Smooth muscle cell (in vitro differentiated cells): ENCODE results near the gene POLE. TPM values are rescaled to one million over a fixed set of nuclear protein-coding genes. Genes with fewer than 3 reads are reported as not detected.

Experiments used
- DNase-seq: peaks from one replicate; lab custom pipeline; 2025; ENCODE audit not compliant: unreplicated experiment; lab: John Stamatoyannopoulos, UW
- H2AFZ ChIP-seq: fragments of 200-600 bp; sonication (generic); 2 replicates; pipeline ENCODE4 v1.6.0; 2016; ENCODE audit warnings: antibody characterized with exemption, low read depth, mild to moderate bottlenecking
- H3F3A ChIP-seq: fragments of 200-600 bp; sonication (generic); 2 replicates; pipeline ENCODE4 v1.6.0; 2017; ENCODE audit warnings: antibody characterized with exemption, low read depth
- H3K27ac ChIP-seq: fragments of 200-600 bp; sonication (generic); 2 replicates; pipeline ENCODE4 v1.5.1; 2016; ENCODE audit warnings: low read depth, mild to moderate bottlenecking
- H3K27me3 ChIP-seq: fragments of 200-600 bp; sonication (generic); 2 replicates; pipeline ENCODE4 v1.6.1; 2016; ENCODE audit warnings: low read depth, mild to moderate bottlenecking
- H3K36me3 ChIP-seq: fragments of 200-600 bp; sonication (generic); 2 replicates; pipeline ENCODE4 v1.5.1; 2016; ENCODE audit warnings: low read depth
- H3K4me1 ChIP-seq: fragments of 200-600 bp; sonication (generic); 2 replicates; pipeline ENCODE4 v1.5.1; 2016; ENCODE audit warnings: low read depth
- H3K4me2 ChIP-seq: fragments of 200-600 bp; sonication (generic); 2 replicates; pipeline ENCODE4 v1.6.0; 2016; ENCODE audit warnings: mild to moderate bottlenecking
- H3K4me3 ChIP-seq: fragments of 200-600 bp; sonication (generic); 2 replicates; pipeline ENCODE4 v1.5.1; 2016; ENCODE audit warnings: mild to moderate bottlenecking
- H3K79me2 ChIP-seq: fragments of 200-600 bp; sonication (generic); 2 replicates; pipeline ENCODE4 v1.6.0; 2016; ENCODE audit warnings: low read depth, mild to moderate bottlenecking
- H3K9ac ChIP-seq: fragments of 200-600 bp; sonication (generic); 2 replicates; pipeline ENCODE4 v1.6.0; 2016; ENCODE audit warnings: low read depth
- H3K9me3 ChIP-seq: fragments of 200-600 bp; sonication (generic); replicated peaks from 2 replicates; pipeline ENCODE4 v1.5.1; 2016; ENCODE audit warnings: low read depth
- H4K20me1 ChIP-seq: fragments of 200-600 bp; sonication (generic); 2 replicates; pipeline ENCODE4 v1.6.0; 2016; ENCODE audit warnings: low read depth
- WGBS: methylation state at CpG from one replicate; pipeline ENCODE4 v1.1.7; 2016; ENCODE audit warnings: low lambda C conversion rate; 5-methylcytosine and 5-hydroxymethylcytosine counted together
- polyA plus RNA-seq: library from polyadenylated mRNA; unstranded; fragments of >200 nt; fragmentation: Nextera tagmentation; extraction: Ambion mirVana; gene quantifications from 2 replicates; pipeline ENCODE4 v1.2.1, GENCODE V29; 2016
- total RNA-seq: library from RNA; depleted of rRNA; stranded (reverse); fragments of >200 nt; gene quantifications from 2 replicates; pipeline ENCODE4 v1.2.3, GENCODE V29; 2014
- TF ChIP-seq, protein P1 (sequence below): fragments of 200-600 bp; sonication (generic); IDR thresholded peaks from 2 replicates; pipeline ENCODE4 v1.5.1; 2017; ENCODE audit warnings: borderline replicate concordance, mild to moderate bottlenecking, antibody characterized with exemption; ENCODE audit not compliant: insufficient read depth, poor library complexity, severe bottlenecking

The POLE gene
- total and polyA plus RNA-seq, 2 experiments from 2014 or later, result 8.5 to 11.5 TPM

DNA sequence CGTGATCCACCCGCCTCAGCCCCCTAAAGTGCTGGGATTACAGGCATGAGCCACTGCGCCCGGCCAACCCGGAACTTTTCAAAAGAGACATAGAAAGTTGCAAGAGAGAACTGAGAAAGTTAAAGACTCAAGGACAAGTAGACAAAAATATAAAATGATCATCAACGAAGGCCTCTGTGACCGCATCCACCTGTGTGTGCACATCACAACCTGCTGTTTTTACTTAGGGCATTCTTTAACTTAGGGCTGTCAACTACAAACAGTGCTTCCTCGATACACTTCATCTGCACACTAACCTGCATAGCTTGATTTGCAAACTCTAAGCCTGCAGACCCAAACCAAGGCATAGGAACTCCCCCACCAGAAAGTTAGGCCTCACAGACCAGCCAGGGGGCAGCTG, 53.7 kb downstream of the POLE start:
- Histone ChIP-seq H3K4me2 (no peak overlapping the region), H3K79me2 (no peaks in the 10 kb centered on the region), H3K27me3 (no peaks in the 10 kb centered on the region), H3K9me3 (no peaks in the 10 kb centered on the region), H3K9ac (no peak overlapping the region), H3K36me3 (peaks cover 3% of the 10 kb centered on the region), H3K4me1 (no peaks in the 10 kb centered on the region), H3K4me3 (no peak overlapping the region), H2AFZ (no peak overlapping the region), H3F3A (no peaks in the 10 kb centered on the region), H3K27ac (no peak overlapping the region), H4K20me1 (no peaks in the 10 kb centered on the region)
- over 99% methylated on average over 8 of the region's 8 CpGs for WGBS
- TF ChIP-seq, protein P1, sequence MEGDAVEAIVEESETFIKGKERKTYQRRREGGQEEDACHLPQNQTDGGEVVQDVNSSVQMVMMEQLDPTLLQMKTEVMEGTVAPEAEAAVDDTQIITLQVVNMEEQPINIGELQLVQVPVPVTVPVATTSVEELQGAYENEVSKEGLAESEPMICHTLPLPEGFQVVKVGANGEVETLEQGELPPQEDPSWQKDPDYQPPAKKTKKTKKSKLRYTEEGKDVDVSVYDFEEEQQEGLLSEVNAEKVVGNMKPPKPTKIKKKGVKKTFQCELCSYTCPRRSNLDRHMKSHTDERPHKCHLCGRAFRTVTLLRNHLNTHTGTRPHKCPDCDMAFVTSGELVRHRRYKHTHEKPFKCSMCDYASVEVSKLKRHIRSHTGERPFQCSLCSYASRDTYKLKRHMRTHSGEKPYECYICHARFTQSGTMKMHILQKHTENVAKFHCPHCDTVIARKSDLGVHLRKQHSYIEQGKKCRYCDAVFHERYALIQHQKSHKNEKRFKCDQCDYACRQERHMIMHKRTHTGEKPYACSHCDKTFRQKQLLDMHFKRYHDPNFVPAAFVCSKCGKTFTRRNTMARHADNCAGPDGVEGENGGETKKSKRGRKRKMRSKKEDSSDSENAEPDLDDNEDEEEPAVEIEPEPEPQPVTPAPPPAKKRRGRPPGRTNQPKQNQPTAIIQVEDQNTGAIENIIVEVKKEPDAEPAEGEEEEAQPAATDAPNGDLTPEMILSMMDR, result no peak
- DNase-seq, result no peak

DNA sequence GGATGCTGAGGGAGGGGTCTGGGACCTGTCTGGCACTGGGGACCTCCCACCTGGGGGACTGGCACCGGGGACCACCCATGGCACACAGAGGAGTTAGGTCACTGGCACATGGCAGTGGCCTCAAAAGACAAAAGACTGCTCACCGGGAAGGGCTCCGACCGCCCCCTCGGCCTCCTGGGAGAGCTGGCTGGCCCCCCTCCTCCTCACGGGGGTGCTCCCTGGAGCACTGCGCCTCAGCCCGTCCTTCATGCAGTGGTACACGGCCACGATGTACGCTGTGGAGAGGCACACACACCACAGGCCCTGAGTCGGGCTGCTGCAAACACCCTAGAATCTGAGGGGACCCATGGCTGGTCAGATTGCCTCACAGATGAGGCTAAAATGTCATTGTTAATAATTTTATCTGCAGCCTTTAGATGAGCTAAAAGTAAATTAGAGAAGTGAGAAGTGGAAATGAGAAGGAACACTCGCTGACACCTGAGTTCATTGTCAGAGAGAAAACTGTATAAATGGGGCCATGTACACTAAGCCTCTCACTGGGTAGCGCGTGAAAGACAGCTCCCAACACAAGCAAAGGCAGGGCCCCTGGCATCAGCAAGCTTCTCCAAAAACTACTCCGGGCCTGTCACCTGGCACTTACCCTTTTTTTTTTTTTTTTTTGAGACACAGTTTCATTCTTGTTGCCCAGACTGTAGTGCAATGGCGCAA, 54.5 kb downstream of the POLE start:
- Histone ChIP-seq H3K27me3 (no peaks in the 10 kb centered on the region), H4K20me1 (no peaks in the 10 kb centered on the region), H3K9ac (no peak overlapping the region), H3K4me3 (no peak overlapping the region), H2AFZ (no peak overlapping the region), H3K4me1 (no peaks in the 10 kb centered on the region), H3K79me2 (no peaks in the 10 kb centered on the region), H3K27ac (no peak overlapping the region), H3K9me3 (no peaks in the 10 kb centered on the region), H3K4me2 (no peak overlapping the region), H3K36me3 (peaks cover 3% of the 10 kb centered on the region), H3F3A (no peaks in the 10 kb centered on the region)
- TF ChIP-seq, protein P1, result no peak
- no peak for DNase-seq
- WGBS, result 93% methylated on average over 17 of the region's 17 CpGs

DNA sequence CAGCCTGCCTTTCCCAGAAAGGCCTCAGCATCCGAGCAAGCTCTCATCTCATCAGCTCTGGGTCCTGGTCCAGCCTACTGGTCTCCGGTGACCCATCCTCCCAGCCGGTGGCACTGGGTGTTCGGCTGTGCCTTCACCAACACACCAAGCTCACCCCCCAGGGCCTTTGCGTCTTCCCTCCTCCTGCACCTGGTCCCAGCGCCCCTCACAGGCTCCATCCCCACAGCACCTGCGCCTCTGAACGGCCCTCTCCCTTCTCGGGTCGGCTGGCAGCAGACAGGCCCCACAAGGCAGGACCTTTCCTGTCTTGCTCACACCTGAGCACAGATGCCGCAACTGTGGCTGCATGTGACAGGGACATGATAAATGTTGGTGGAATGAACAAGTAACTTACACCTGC, 55.5 kb downstream of the POLE start:
- Histone ChIP-seq H3F3A (no peaks in the 10 kb centered on the region), H3K36me3 (peaks cover 3% of the 10 kb centered on the region), H2AFZ (no peak overlapping the region), H3K4me2 (no peak overlapping the region), H3K4me3 (no peak overlapping the region), H3K79me2 (no peaks in the 10 kb centered on the region), H3K9ac (no peak overlapping the region), H3K9me3 (no peaks in the 10 kb centered on the region), H3K27ac (no peak overlapping the region), H3K27me3 (no peaks in the 10 kb centered on the region), H3K4me1 (no peaks in the 10 kb centered on the region), H4K20me1 (no peaks in the 10 kb centered on the region)
- DNase-seq, result no peak
- TF ChIP-seq, protein P1, result no peak
- WGBS, result 96% methylated on average over 11 of the region's 11 CpGs

DNA sequence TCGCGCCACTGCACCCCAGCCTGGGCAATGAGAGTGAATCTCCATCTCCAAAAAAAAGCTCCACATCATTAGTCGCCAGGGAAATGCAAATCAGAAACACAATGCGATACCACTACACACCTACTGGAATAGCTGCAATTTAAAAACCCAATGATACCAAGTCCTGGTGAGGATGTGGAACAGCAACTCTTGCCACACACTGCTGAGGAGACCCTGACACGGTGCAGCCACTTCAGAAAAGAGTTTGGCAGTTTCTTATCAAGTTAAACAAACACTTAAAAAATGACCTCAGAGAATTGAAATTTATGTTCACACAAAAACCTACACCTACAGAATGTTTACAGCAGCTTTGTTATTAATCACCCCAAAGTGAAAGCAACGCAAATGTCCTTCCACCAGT, 56.5 kb downstream of the POLE start:
- Histone ChIP-seq H3K36me3 (peaks cover 3% of the 10 kb centered on the region), H2AFZ (no peak overlapping the region), H3K4me2 (no peak overlapping the region), H3K4me1 (no peaks in the 10 kb centered on the region), H3F3A (no peaks in the 10 kb centered on the region), H3K9ac (no peak overlapping the region), H3K27ac (no peak overlapping the region), H3K9me3 (no peaks in the 10 kb centered on the region), H4K20me1 (no peaks in the 10 kb centered on the region), H3K4me3 (no peak overlapping the region), H3K27me3 (no peaks in the 10 kb centered on the region), H3K79me2 (no peaks in the 10 kb centered on the region)
- 95% methylated on average over 6 of the region's 6 CpGs for WGBS
- DNase-seq, result no peak
- TF ChIP-seq, protein P1, result no peak
